CD8-positive, alpha-beta memory T cell (primary cell): ENCODE data around the gene PDE11A. TPM values are rescaled to one million over a fixed set of nuclear protein-coding genes. Genes with fewer than 3 reads are reported as not detected.

Source experiments
- CTCF ChIA-PET: fragments of 350-600 bp; sonication (Branson Sonifier 250); formaldehyde crosslinking; loops from one replicate; lab custom pipeline; 2021; ENCODE audit warnings: antibody characterized with exemption; lab: Charles Lee
- POLR2A ChIA-PET: fragments of 350-600 bp; sonication (Branson Sonifier 250); formaldehyde crosslinking; loops from one replicate; lab custom pipeline; 2021; ENCODE audit warnings: antibody characterized with exemption; lab: Charles Lee
- DNase-seq, 5 donors: peaks; one replicate each; pipeline versions ENCODE4 v3.0.0 to v3.0.0-alpha.2; 2020 to 2022; ENCODE audit warnings: mixed read lengths in 1 of 5
- H3K27ac ChIP-seq: one replicate; pipeline ENCODE4 v1.7.0; 2013; ENCODE audit warnings: low read depth, mild to moderate bottlenecking, low read length, moderate library complexity
- H3K27me3 ChIP-seq: 2 replicates; pipeline ENCODE4 v1.7.0; 2013; ENCODE audit warnings: low read length, mild to moderate bottlenecking; ENCODE audit not compliant: insufficient read depth, poor library complexity, severe bottlenecking
- H3K36me3 ChIP-seq: 2 replicates; pipeline ENCODE4 v1.7.0; 2013; ENCODE audit warnings: mild to moderate bottlenecking, low read length, moderate library complexity; ENCODE audit not compliant: insufficient read depth
- H3K4me1 ChIP-seq: 2 replicates; pipeline ENCODE4 v1.7.0; 2013; ENCODE audit warnings: mild to moderate bottlenecking, low read length, moderate library complexity; ENCODE audit not compliant: insufficient read depth
- H3K4me3 ChIP-seq: 2 replicates; pipeline ENCODE4 v1.7.0; 2013; ENCODE audit warnings: mild to moderate bottlenecking, low read length
- H3K9me3 ChIP-seq: 2 replicates; pipeline ENCODE4 v1.7.0; 2013; ENCODE audit warnings: mild to moderate bottlenecking, low read length
- H3K27ac Mint-ChIP-seq, 8 donors: one replicate each; pipeline ENCODE4 v1.8.0; 2020 to 2021; ENCODE audit warnings: mixed read lengths in 8 of 8, mild to moderate bottlenecking in 6 of 8, inconsistent platforms in 3 of 8, moderate library complexity in 3 of 8
- H3K27me3 Mint-ChIP-seq, 2 donors: one replicate each; pipeline ENCODE4 v1.8.0; 2020 to 2021; ENCODE audit warnings: mixed read lengths in 2 of 2, mild to moderate bottlenecking in 1 of 2, moderate library complexity in 1 of 2
- H3K36me3 Mint-ChIP-seq, 3 donors: one replicate each; pipeline ENCODE4 v1.8.0; 2020 to 2021; ENCODE audit warnings: mixed read lengths in 3 of 3, inconsistent platforms in 1 of 3, mild to moderate bottlenecking in 1 of 3
- H3K4me1 Mint-ChIP-seq, 3 donors: one replicate each; pipeline ENCODE4 v1.8.0; 2020 to 2021; ENCODE audit warnings: mixed read lengths in 3 of 3, inconsistent platforms in 1 of 3, mild to moderate bottlenecking in 1 of 3
- H3K4me3 Mint-ChIP-seq, 7 donors: one replicate each; pipeline ENCODE4 v1.8.0; 2020 to 2021; ENCODE audit warnings: mixed read lengths in 7 of 7, mild to moderate bottlenecking in 6 of 7, moderate library complexity in 4 of 7, inconsistent platforms in 2 of 7
- H3K9me3 Mint-ChIP-seq, 5 donors: one replicate each; pipeline ENCODE4 v1.8.0; 2020 to 2022; ENCODE audit warnings: mixed read lengths in 5 of 5, mild to moderate bottlenecking in 3 of 5, moderate library complexity in 2 of 5, inconsistent platforms in 1 of 5
- polyA plus RNA-seq: library from polyadenylated mRNA; unstranded; fragments of 300-500 nt; fragmentation: Illumina TruSeq; gene quantifications from one replicate; pipeline ENCODE4 v1.2.3, GENCODE V29; 2021
- total RNA-seq, 2 experiments: library from RNA; stranded (reverse); gene quantifications; one replicate each; pipeline ENCODE4 v1.2.3, GENCODE V29; 2021

PDE11A gene
- total and polyA plus RNA-seq, 3 experiments from 2014 or later: not detected

GRCh38 chr2:178110681-178111080 is 38.1 kb upstream of the PDE11A start:
- Histone ChIP-seq H3K27me3 (no peaks in the 10 kb centered on the region), H3K4me1 (peaks cover 15% of the 10 kb centered on the region), H3K9me3 (no peaks in the 10 kb centered on the region), H3K27ac (no peak overlapping the region), H3K4me3 (no peak overlapping the region), H3K36me3 (no peaks in the 10 kb centered on the region)
- CTCF ChIA-PET: interaction anchor here (1.3 to 1.5 kb wide), 2 partner anchors 10 to 38 kb away, joined by 3 to 4 read pairs; no protein-coding TSS in a partner anchor
- Mint-ChIP-seq H3K27me3 (peaks cover 2 to 7% of the 10 kb centered on the region in 2 donors), H3K4me1 (peaks cover 30 to 43% (median 42%) of the 10 kb centered on the region in 3 donors), H3K9me3 (no peaks in the 10 kb centered on the region), H3K27ac (no peak overlapping the region), H3K36me3 (peaks cover 0 to 12% (median 2%) of the 10 kb centered on the region in 3 donors), H3K4me3 (no peak overlapping the region)
- no peak for DNase-seq
- POLR2A ChIA-PET: no interaction called here

GRCh38 chr2:178109813-178110212 is 37.2 kb upstream of the PDE11A start:
- peak overlapping the region in 2 of 7 donors; percentile 42 to 72 for H3K4me3 Mint-ChIP-seq
- H3K27ac Mint-ChIP-seq: peak overlapping the region in 2 of 8 donors; percentile 10 to 40
- CTCF ChIA-PET: no interaction called here
- POLR2A ChIA-PET: no interaction called here
- peaks cover 0 to 7% (median 0%) of the 10 kb centered on the region in 3 donors for H3K36me3 Mint-ChIP-seq
- peaks cover 25 to 34% (median 33%) of the 10 kb centered on the region in 3 donors for H3K4me1 Mint-ChIP-seq
- H3K9me3 Mint-ChIP-seq: no peaks in the 10 kb centered on the region
- Histone ChIP-seq H3K4me3 (no peak overlapping the region), H3K27ac (no peak overlapping the region), H3K27me3 (no peaks in the 10 kb centered on the region), H3K4me1 (peaks cover 15% of the 10 kb centered on the region), H3K36me3 (no peaks in the 10 kb centered on the region), H3K9me3 (no peaks in the 10 kb centered on the region)
- peak in 2 of 5 donors; percentile 15 to 22 for DNase-seq
- H3K27me3 Mint-ChIP-seq: peaks cover 2 to 7% of the 10 kb centered on the region in 2 donors

GRCh38 chr2:178108176-178108575 is 35.6 kb upstream of the PDE11A start:
- Histone ChIP-seq H3K36me3 (no peaks in the 10 kb centered on the region), H3K27me3 (no peaks in the 10 kb centered on the region), H3K27ac (no peak overlapping the region), H3K4me3 (no peak overlapping the region), H3K4me1 (peaks cover 10% of the 10 kb centered on the region), H3K9me3 (no peaks in the 10 kb centered on the region)
- POLR2A ChIA-PET: no interaction called here
- H3K4me3 Mint-ChIP-seq: no peak overlapping the region
- peaks cover 2 to 7% of the 10 kb centered on the region in 2 donors for H3K27me3 Mint-ChIP-seq
- DNase-seq: no peak
- H3K27ac Mint-ChIP-seq: no peak overlapping the region
- peaks cover 12 to 18% (median 17%) of the 10 kb centered on the region in 3 donors for H3K4me1 Mint-ChIP-seq
- CTCF ChIA-PET: no interaction called here
- H3K36me3 Mint-ChIP-seq: peaks cover 0 to 7% (median 0%) of the 10 kb centered on the region in 3 donors
- H3K9me3 Mint-ChIP-seq: no peaks in the 10 kb centered on the region

DNA sequence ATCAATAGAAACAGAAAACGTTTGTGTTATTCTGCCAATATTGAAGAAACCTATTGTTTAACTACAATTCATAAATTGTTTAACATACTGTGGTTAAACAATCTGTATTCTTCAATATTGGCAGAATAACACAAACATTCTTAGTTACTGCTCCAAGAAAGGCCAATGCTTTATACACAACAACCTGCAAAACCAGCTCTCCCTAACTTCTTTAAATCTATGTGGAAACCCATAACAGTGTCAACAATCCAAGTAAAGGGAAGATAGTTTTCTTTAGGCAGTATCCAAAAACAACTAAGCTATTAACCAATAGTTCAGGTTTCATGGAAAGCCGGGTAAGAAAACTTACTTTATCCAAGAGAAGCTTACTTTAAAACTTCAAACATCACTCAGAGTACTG is 33.5 kb upstream of the PDE11A start:
- H3K27ac Mint-ChIP-seq: peak overlapping the region in 1 of 8 donors; percentile 72
- no peaks in the 10 kb centered on the region for H3K9me3 Mint-ChIP-seq
- DNase-seq: no peak

GRCh38 chr2:178105566-178105965 is 33.0 kb upstream of the PDE11A start:
- peaks cover 2 to 7% of the 10 kb centered on the region in 2 donors for H3K27me3 Mint-ChIP-seq
- no peaks in the 10 kb centered on the region for H3K27me3 ChIP-seq
- H3K27ac Mint-ChIP-seq: peak overlapping the region in 1 of 8 donors; percentile 32
- DNase-seq: no peak
- no peaks in the 10 kb centered on the region for H3K36me3 ChIP-seq
- no peaks in the 10 kb centered on the region for H3K9me3 Mint-ChIP-seq
- ChIA-PET POLR2A (no interaction called here), CTCF (no interaction called here)
- no peak overlapping the region for H3K4me3 Mint-ChIP-seq
- H3K4me1 ChIP-seq: no peaks in the 10 kb centered on the region
- H3K9me3 ChIP-seq: no peaks in the 10 kb centered on the region
- H3K36me3 Mint-ChIP-seq: no peaks in the 10 kb centered on the region
- no peak overlapping the region for H3K4me3 ChIP-seq
- no peak overlapping the region for H3K27ac ChIP-seq
- H3K4me1 Mint-ChIP-seq: peaks cover 0 to 4% (median 0%) of the 10 kb centered on the region in 3 donors

More for the DNA sequence above, 33.5 kb upstream of the PDE11A start:
- POLR2A ChIA-PET: no interaction called here
- no peaks in the 10 kb centered on the region for H3K36me3 Mint-ChIP-seq
- H3K36me3 ChIP-seq: no peaks in the 10 kb centered on the region
- CTCF ChIA-PET: no interaction called here
- H3K4me1 ChIP-seq: no peaks in the 10 kb centered on the region
- no peak overlapping the region for H3K4me3 ChIP-seq
- no peaks in the 10 kb centered on the region for H3K27me3 ChIP-seq
- H3K4me3 Mint-ChIP-seq: no peak overlapping the region
- peaks cover 0 to 4% (median 0%) of the 10 kb centered on the region in 3 donors for H3K4me1 Mint-ChIP-seq
- H3K27ac ChIP-seq: no peak overlapping the region
- H3K27me3 Mint-ChIP-seq: peaks cover 2 to 7% of the 10 kb centered on the region in 2 donors
- no peaks in the 10 kb centered on the region for H3K9me3 ChIP-seq

DNA sequence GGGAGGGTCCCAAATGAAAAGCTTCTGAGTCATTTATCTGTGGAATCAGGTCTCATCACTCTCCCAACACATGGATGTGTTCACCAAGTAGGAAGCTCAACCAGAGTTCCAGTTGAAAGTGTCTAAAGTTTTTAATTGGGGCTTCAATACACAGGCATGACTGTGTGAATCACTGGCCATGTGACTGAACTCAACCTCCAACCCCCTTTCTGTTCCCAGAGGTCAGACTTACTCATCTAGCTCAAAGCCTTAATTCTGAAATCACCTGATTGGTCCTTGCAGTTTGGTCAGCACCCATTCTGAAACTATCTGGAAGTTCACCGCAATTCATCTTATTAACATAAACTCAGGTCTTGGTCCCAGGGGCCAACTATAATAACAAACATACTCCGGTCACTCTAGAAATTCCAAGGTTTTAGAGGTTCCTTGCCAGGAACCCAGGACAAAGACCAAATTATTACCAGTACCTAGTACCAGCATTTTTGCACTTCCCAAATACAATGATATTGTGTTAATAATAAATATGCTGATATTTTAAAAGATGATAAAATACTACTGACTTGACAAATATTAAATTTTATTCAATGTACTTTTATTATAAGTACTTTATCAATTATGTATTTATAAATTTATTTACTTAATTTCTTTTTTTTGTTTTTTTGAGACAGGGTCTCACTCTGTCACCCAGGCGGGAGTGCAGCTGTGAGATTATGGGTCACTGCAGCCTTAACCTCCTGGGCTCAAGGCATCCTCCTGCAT is 28.9 kb upstream of the PDE11A start:
- no peak overlapping the region for H3K27ac Mint-ChIP-seq
- H3K27me3 Mint-ChIP-seq: peaks cover 3 to 17% of the 10 kb centered on the region in 2 donors
- ChIA-PET POLR2A (no interaction called here), CTCF (interaction anchor here (1.5 to 1.6 kb wide), 2 partner anchors 9 to 11 kb away, joined by 4 to 5 read pairs; partner anchors contain the start of gene RBM45)
- no peaks in the 10 kb centered on the region for H3K36me3 ChIP-seq
- no peak overlapping the region for H3K27ac ChIP-seq
- no peaks in the 10 kb centered on the region for H3K4me1 Mint-ChIP-seq
- DNase-seq: no peak
- peaks cover 0 to 3% (median 0%) of the 10 kb centered on the region in 3 donors for H3K36me3 Mint-ChIP-seq
- no peak overlapping the region for H3K4me3 ChIP-seq
- no peaks in the 10 kb centered on the region for H3K4me1 ChIP-seq
- H3K9me3 ChIP-seq: no peaks in the 10 kb centered on the region
- no peaks in the 10 kb centered on the region for H3K9me3 Mint-ChIP-seq
- H3K27me3 ChIP-seq: no peaks in the 10 kb centered on the region
- no peak overlapping the region for H3K4me3 Mint-ChIP-seq

- no peak overlapping the region for H3K27ac ChIP-seq
- peaks cover 10 to 34% of the 10 kb centered on the region in 2 donors for H3K27me3 Mint-ChIP-seq
- POLR2A ChIA-PET: no interaction called here
- H3K4me3 ChIP-seq: no peak overlapping the region
- no peak overlapping the region for H3K27ac Mint-ChIP-seq
- no peaks in the 10 kb centered on the region for H3K9me3 Mint-ChIP-seq
- H3K36me3 Mint-ChIP-seq: peaks cover 0 to 5% (median 0%) of the 10 kb centered on the region in 3 donors
- no peaks in the 10 kb centered on the region for H3K36me3 ChIP-seq
- no peaks in the 10 kb centered on the region for H3K27me3 ChIP-seq
- no peaks in the 10 kb centered on the region for H3K4me1 ChIP-seq
- DNase-seq: no peak
- H3K4me1 Mint-ChIP-seq: no peaks in the 10 kb centered on the region
- no peaks in the 10 kb centered on the region for H3K9me3 ChIP-seq
- CTCF ChIA-PET: interaction anchor here (0.9 kb wide), 1 partner anchor 18 kb away, joined by 4 read pairs; the partner anchor contains the start of gene RBM45
- no peak overlapping the region for H3K4me3 Mint-ChIP-seq
Observed at GRCh38 chr2:178093471-178093870, 20.9 kb upstream of the PDE11A start.

DNA sequence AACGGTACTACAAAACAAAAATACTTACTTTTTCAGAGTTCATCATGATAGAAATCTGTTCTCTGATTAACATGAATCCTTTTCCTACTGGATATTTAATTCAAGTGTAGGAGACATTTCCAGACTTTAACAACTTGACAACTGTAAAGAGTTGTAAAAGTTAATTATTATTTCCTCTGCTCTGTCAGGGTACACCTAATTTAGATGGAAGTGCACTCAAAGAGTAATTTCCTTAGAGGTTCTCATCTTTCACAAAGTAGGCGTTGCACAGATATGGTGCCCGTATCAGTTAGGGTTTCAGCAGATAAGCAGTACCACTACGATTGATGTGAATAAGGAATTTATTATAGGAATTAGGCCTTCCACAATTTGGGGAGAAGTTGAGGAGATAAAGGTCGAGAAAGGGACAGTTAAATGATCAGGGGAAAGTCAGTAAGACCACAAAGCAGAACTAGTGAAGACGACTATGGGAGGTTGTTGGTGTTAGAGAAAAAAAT is 16.2 kb upstream of the PDE11A start:
- Mint-ChIP-seq H3K4me3 (no peak overlapping the region), H3K27me3 (peaks cover 6 to 42% of the 10 kb centered on the region in 2 donors), H3K4me1 (no peaks in the 10 kb centered on the region), H3K9me3 (no peaks in the 10 kb centered on the region), H3K36me3 (no peaks in the 10 kb centered on the region), H3K27ac (peak overlapping the region in 1 of 8 donors; percentile 1)
- no peak for DNase-seq
- ChIA-PET POLR2A (no interaction called here), CTCF (no interaction called here)
- Histone ChIP-seq H3K27ac (no peak overlapping the region), H3K9me3 (no peaks in the 10 kb centered on the region), H3K4me1 (no peaks in the 10 kb centered on the region), H3K4me3 (no peak overlapping the region), H3K27me3 (no peaks in the 10 kb centered on the region), H3K36me3 (no peaks in the 10 kb centered on the region)
